Adipocyte (in vitro differentiated cells): ENCODE measurements around the gene AZU1.

ENCODE experiments used
- DNase-seq: peaks from one replicate; pipeline ENCODE4 v3.0.0-alpha.2; 2015; ENCODE audit warnings: low read depth
- H3K27me3 ChIP-seq: replicated peaks from 2 replicates; pipeline ENCODE4 v1.7.0; 2013; ENCODE audit warnings: mild to moderate bottlenecking, low read length, moderate library complexity; ENCODE audit not compliant: control insufficient read depth, insufficient read depth
- H3K36me3 ChIP-seq: 2 replicates; pipeline ENCODE4 v1.7.0; 2013; ENCODE audit warnings: low read length, mild to moderate bottlenecking, moderate library complexity; ENCODE audit not compliant: control insufficient read depth, insufficient read depth, severe bottlenecking
- H3K4me1 ChIP-seq: 2 replicates; pipeline ENCODE4 v1.7.0; 2013; ENCODE audit warnings: mild to moderate bottlenecking, low read length, moderate library complexity; ENCODE audit not compliant: control insufficient read depth, insufficient read depth
- H3K4me3 ChIP-seq: 2 replicates; pipeline ENCODE4 v1.7.0; 2013; ENCODE audit warnings: mild to moderate bottlenecking, low read length, moderate library complexity
- H3K9ac ChIP-seq: 2 replicates; pipeline ENCODE4 v1.7.0; 2013; ENCODE audit warnings: mild to moderate bottlenecking, low read length, moderate library complexity
- H3K9me3 ChIP-seq: 2 replicates; pipeline ENCODE4 v1.7.0; 2013; ENCODE audit warnings: mild to moderate bottlenecking, low read length, moderate library complexity; ENCODE audit not compliant: control insufficient read depth

The AZU1 gene

DNA sequence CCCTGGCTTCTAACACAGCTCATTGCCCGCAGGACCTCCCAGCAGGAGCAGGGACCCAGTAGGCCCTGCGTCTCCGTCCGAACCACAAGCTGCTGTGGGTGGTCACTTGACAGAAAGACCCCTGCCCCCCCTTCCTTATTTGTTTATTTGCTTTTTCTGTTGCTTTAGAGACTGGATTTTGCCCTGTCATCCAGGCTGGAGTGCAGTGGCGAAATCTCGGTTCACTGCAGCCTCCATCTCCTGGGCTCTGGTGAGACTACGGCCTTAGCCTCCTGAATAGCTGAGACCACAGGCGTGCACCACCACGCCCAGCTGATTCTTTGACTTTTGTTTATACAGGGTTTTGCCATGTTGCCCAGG, 38.0 kb upstream of the AZU1 start:
- no peak for DNase-seq
- Histone ChIP-seq H3K4me3 (no peak overlapping the region), H3K36me3 (no peaks in the 10 kb centered on the region), H3K9me3 (no peaks in the 10 kb centered on the region), H3K4me1 (peaks cover 13% of the 10 kb centered on the region), H3K27me3 (no peaks in the 10 kb centered on the region), H3K9ac (peak overlapping the region; percentile 70)

GRCh38 chr19:791007-791566, 36.5 kb upstream of the AZU1 start:
- H3K9me3 ChIP-seq: no peaks in the 10 kb centered on the region
- DNase-seq: no peak
- no peak overlapping the region for H3K4me3 ChIP-seq
- no peak overlapping the region for H3K9ac ChIP-seq
- H3K36me3 ChIP-seq: no peaks in the 10 kb centered on the region
- no peaks in the 10 kb centered on the region for H3K27me3 ChIP-seq
- peaks cover 24% of the 10 kb centered on the region for H3K4me1 ChIP-seq

DNA sequence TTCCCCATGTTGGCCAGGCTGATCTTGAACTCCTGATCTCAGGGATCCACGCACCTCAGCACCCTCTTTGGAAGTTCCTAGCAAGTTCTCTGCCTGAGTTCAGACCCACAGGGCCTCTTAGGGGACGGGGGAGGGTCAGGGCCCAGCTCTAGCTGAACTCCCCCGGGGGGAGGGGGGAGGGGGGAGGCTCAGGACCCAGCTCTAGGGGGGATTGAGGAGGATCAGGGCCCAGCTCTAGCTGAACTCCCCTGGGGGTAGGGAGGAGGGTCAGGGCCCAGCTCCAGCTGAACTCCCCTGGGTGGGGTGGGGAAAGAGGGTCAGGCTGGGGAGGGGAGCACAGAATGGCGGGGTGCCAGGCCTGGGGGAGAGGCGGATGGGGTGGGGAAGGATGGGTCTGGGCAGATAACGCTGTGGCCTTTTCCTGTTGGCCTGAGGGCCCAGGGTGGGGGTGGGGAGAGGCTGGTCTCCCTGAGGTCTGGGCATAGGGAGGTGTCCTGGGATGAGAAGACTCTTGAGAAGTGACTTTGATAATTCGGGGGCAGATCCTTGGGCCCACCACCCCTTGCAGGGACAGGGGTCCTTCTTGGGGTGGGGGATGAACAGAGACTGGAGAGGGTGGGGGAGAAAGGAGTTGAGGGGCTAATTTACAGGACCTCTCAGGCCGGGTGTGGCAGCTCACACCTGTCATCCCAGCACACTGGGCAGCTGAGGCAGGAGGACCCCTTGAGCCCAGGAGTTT, 35.9 kb upstream of the AZU1 start:
- Histone ChIP-seq H3K4me3 (no peak overlapping the region), H3K27me3 (no peaks in the 10 kb centered on the region), H3K9me3 (no peaks in the 10 kb centered on the region), H3K9ac (no peak overlapping the region), H3K4me1 (peaks cover 27% of the 10 kb centered on the region), H3K36me3 (no peaks in the 10 kb centered on the region)
- no peak for DNase-seq

GRCh38 chr19:792306-792885, 35.2 kb upstream of the AZU1 start:
- H3K36me3 ChIP-seq: no peaks in the 10 kb centered on the region
- H3K9ac ChIP-seq: no peak overlapping the region
- no peaks in the 10 kb centered on the region for H3K9me3 ChIP-seq
- peaks cover 27% of the 10 kb centered on the region for H3K4me1 ChIP-seq
- H3K27me3 ChIP-seq: no peaks in the 10 kb centered on the region
- DNase-seq: no peak
- H3K4me3 ChIP-seq: no peak overlapping the region

DNA sequence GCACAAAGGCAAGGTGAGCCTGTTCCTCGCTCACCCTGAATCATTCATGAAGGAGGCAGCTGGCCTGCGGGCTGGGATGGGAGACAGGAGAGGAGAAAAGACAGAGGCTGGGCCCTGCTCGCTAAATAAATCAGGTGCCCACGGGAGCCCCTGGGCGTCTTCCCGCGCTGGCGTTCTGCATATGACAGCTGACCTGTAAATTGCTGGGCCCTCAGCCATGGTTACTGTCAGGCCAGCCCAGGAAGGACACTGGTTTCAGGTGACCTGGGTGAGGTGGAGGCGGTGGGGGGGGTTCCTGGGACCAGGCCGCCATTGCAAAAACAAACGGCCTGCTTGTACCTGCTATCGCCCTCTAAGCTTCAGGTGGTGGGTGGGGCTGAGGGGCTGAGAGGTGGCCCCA, 33.8 kb upstream of the AZU1 start:
- DNase-seq: no peak

GRCh38 chr19:795073-795611, 32.5 kb upstream of the AZU1 start:
- H3K4me1 ChIP-seq: peaks cover 23% of the 10 kb centered on the region
- peak overlapping the region; percentile 80 for H3K4me3 ChIP-seq
- no peaks in the 10 kb centered on the region for H3K9me3 ChIP-seq
- H3K9ac ChIP-seq: peak overlapping the region; percentile 93
- H3K27me3 ChIP-seq: no peaks in the 10 kb centered on the region
- peaks cover 7% of the 10 kb centered on the region for H3K36me3 ChIP-seq
- no peak for DNase-seq

More for the DNA sequence above, 33.8 kb upstream of the AZU1 start:
- Histone ChIP-seq H3K9me3 (no peaks in the 10 kb centered on the region), H3K4me1 (peaks cover 25% of the 10 kb centered on the region), H3K9ac (no peak overlapping the region), H3K36me3 (no peaks in the 10 kb centered on the region), H3K27me3 (no peaks in the 10 kb centered on the region), H3K4me3 (no peak overlapping the region)

DNA sequence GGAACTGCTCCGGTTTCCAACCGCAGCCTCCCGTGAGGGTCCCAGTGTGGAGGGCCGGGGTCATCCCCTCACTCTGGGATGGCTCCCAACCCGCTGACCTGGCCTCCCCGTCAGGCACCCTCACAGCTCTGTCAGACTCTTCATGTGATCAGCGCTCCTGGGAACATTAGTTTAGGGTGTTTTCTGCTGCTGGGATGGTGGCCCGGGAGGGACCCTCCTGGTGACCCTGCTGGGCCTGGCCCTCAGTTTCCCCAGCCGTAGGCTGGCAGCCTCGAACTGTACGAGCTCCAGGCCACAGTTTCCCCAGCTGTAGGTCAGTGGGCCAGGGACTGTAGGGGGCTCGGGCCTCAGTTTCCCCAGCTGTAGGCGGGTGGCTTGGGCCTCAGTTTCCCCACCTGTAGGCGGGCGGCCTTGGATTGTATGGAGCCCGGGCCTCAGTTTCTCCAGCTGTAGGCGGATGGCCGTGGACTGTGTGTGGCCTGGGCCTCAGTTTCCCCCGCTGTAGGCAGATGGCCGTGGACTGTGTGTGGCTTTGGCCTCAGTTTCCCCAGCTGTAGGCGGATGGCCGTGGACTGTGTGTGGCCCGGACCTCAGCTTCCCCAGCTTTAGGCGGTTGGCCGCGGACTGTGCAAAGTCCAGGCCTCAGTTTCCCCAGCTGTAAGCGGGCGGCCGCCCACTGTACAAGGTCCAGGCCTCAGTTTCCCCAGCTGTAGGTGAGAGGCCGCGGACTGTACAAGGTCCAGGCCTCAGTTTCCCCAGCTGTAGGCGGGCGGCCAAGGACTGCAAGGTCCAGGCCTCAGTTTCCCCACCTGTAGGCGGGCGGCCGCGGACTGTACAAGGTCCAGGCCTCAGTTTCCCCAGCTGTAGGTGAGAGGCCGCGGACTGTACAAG, 31.7 kb upstream of the AZU1 start:
- peaks cover 12% of the 10 kb centered on the region for H3K36me3 ChIP-seq
- peaks cover 30% of the 10 kb centered on the region for H3K4me1 ChIP-seq
- DNase-seq: no peak
- H3K9me3 ChIP-seq: no peaks in the 10 kb centered on the region
- no peaks in the 10 kb centered on the region for H3K27me3 ChIP-seq
- H3K4me3 ChIP-seq: peak overlapping the region; percentile 80
- H3K9ac ChIP-seq: peak overlapping the region; percentile 93

GRCh38 chr19:796692-797527, 30.7 kb upstream of the AZU1 start, which contains the start of gene PTBP1:
Gene PTBP1 (plus strand): TSS chr19:797452. CDS start chr19:797498, 46 bp downstream.
- no peaks in the 10 kb centered on the region for H3K27me3 ChIP-seq
- peak; percentile 100 for DNase-seq
- H3K9me3 ChIP-seq: no peaks in the 10 kb centered on the region
- H3K36me3 ChIP-seq: peaks cover 12% of the 10 kb centered on the region
- peak within 1 kb of the TSS; percentile 98 for H3K9ac ChIP-seq
- H3K4me1 ChIP-seq: peaks cover 40% of the 10 kb centered on the region
- peak within 1 kb of the TSS; percentile 98 for H3K4me3 ChIP-seq

GRCh38 chr19:797528-798414, 29.9 kb upstream of the AZU1 start:
- peaks cover 48% of the 10 kb centered on the region for H3K4me1 ChIP-seq
- peak overlapping the region; percentile 98 for H3K4me3 ChIP-seq
- peak overlapping the region; percentile 98 for H3K9ac ChIP-seq
- H3K36me3 ChIP-seq: peaks cover 12% of the 10 kb centered on the region
- H3K27me3 ChIP-seq: no peaks in the 10 kb centered on the region
- peak; percentile 95 for DNase-seq
- no peaks in the 10 kb centered on the region for H3K9me3 ChIP-seq
